ENCODE data around the gene DNAJC18. TPM values are rescaled to one million over a fixed set of nuclear protein-coding genes. Genes with fewer than 3 reads are reported as not detected.

DNAJC18 gene
- total and polyA plus RNA-seq, 2 experiments from 2014 or later: 13.4 to 18.9 TPM

DNA sequence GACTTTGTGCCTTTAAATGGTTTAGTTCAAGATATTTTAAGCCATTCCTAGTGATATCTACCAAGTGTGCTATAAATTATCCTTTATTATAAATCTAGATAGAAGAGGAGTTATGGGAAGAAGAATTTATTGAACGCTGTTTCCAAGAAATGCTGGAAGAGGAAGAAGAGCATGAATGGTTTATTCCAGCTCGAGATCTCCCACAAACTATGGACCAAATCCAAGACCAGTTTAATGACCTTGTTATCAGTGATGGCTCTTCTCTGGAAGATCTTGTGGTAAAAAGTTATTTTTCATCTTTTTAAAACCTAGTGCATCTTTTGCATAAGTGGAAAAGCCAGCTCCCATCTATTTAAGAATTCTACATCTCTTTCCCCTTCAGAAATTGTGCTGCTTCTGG lies 74.9 kb downstream of the DNAJC18 start (continued):
- no peak for TF ChIP-seq NANOG (IDR thresholded peaks at IDR 0.05; ENCODE audit: borderline replicate concordance)
- no peak for TF ChIP-seq ZNF331 (CRISPR knock-in tag; IDR thresholded peaks at IDR 0.05; ENCODE audit: low read depth)

DNA sequence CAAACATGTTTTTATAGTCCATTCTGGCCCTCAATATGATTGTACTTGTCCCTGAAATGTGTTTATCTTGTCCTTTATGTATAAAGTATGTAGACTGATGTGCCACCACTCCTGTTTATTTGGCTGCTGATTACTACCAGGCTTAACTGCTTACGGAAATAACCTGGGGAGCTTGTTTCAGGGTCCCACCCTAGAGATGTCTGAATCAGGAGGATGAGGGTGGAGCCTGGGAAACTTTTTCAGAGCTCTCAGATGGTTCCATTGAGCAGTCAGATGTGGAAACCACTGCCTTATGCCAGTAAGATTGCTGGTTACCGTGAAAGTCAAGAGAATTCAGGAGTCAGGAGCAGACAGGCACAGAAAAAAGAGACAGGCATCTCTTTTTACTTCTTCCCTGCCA lies 75.4 kb downstream of the DNAJC18 start:
- Mint-ChIP-seq H3K4me1 (no peaks in the 10 kb centered on the region), H3K27me3 (ENCODE audit: insufficient read depth, low read depth, poor library complexity) (peaks cover 3% of the 10 kb centered on the region), H3K36me3 (ENCODE audit: low read depth) (peaks cover 56% of the 10 kb centered on the region), H3K27ac (no peak overlapping the region), H3K4me3 (no peak overlapping the region), H3K9me3 (no peaks in the 10 kb centered on the region)
- Histone ChIP-seq H3F3A (replicated peaks; ENCODE audit: low read depth) (0 out of 2 replicates have a peak, but pooled peaks cover 8% of the 10 kb centered on the region), H3K4me3 (no peak overlapping the region), H3K36me3 (ENCODE audit: insufficient read depth) (peaks cover 47% of the 10 kb centered on the region), H4K20me1 (replicated peaks; ENCODE audit: insufficient read depth) (peaks cover 69% of the 10 kb centered on the region), H3K27me3 (ENCODE audit: insufficient read depth) (no peaks in the 10 kb centered on the region), H3K4me1 (ENCODE audit: insufficient read depth) (no peaks in the 10 kb centered on the region), H3K27ac (ENCODE audit: low read depth) (peak overlapping the region; percentile 7; the same call in 1 of the 2 replicates), H2AFZ (no peak overlapping the region), H3K79me2 (replicated peaks; ENCODE audit: insufficient read depth) (peaks cover 61% of the 10 kb centered on the region), H3K9me2 (ENCODE audit: insufficient read depth) (no peaks in the 10 kb centered on the region), H3K4me2 (no peak overlapping the region)
- TF ChIP-seq CREB1 (CRISPR knock-in tag; IDR thresholded peaks at IDR 0.05; ENCODE audit: low read depth): no peak
- TF ChIP-seq ZNF331 (CRISPR knock-in tag; IDR thresholded peaks at IDR 0.05; ENCODE audit: low read depth): no peak
- DNase-seq (ENCODE audit: low spot score) (no peak), ATAC-seq (no peak)

DNA sequence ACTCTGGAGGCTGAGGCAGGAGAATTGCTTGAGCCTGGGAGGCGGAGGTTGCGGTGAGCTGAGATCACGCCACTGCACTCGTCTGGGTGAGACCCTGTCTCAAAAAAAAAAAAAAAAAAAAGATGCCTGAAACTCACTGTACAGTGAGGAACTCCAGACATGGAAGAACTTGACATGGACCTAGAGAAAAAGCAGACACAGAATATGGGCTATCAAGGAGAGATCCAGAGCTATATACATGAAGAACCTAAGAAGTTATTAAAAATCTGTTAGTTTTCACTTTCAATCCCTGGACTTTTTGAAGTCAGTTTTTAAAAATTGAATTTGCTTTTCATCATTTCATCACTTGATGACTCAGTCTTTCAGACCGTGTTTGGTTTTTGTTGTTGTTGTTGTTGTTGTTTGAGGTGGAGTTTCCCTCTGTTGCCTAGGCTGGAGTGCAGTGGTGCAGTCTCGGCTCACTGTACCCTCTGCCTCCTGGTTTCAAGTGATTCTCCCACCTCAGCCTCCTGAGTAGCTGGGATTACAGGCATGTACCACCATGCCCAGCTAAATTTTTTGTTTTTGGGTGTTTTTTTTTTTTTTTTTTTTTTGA lies 77.4 kb downstream of the DNAJC18 start:
- peaks cover 3% of the 10 kb centered on the region for H3K27me3 Mint-ChIP-seq (ENCODE audit: insufficient read depth, low read depth, poor library complexity)
- ATAC-seq (no peak), DNase-seq (ENCODE audit: low spot score) (no peak)
- Histone ChIP-seq H3F3A (replicated peaks; ENCODE audit: low read depth) (0 out of 2 replicates have a peak, but pooled peaks cover 10% of the 10 kb centered on the region), H3K27me3 (ENCODE audit: insufficient read depth) (no peaks in the 10 kb centered on the region), H4K20me1 (replicated peaks; ENCODE audit: insufficient read depth) (peaks cover 82% of the 10 kb centered on the region), H3K9me2 (ENCODE audit: insufficient read depth) (no peaks in the 10 kb centered on the region), H3K36me3 (ENCODE audit: insufficient read depth) (peaks cover 29% of the 10 kb centered on the region), H3K4me1 (ENCODE audit: insufficient read depth) (no peaks in the 10 kb centered on the region), H3K27ac (ENCODE audit: low read depth) (peak overlapping the region; percentile 15; the same call in 1 of the 2 replicates), H3K4me2 (no peak overlapping the region), H3K79me2 (replicated peaks; ENCODE audit: insufficient read depth) (peaks cover 81% of the 10 kb centered on the region), H3K4me3 (no peak overlapping the region), H2AFZ (no peak overlapping the region)
- H3K4me3 Mint-ChIP-seq: no peak overlapping the region
- H3K36me3 Mint-ChIP-seq (ENCODE audit: low read depth): peaks cover 48% of the 10 kb centered on the region
- H3K4me1 Mint-ChIP-seq: no peaks in the 10 kb centered on the region
- H3K9me3 Mint-ChIP-seq: no peaks in the 10 kb centered on the region
- H3K27ac Mint-ChIP-seq: no peak overlapping the region
- TF ChIP-seq ZNF114 (CRISPR knock-in tag; IDR thresholded peaks at IDR 0.05): no peak
- TF ChIP-seq ZNF331 (CRISPR knock-in tag; IDR thresholded peaks at IDR 0.05; ENCODE audit: low read depth): no peak
- TF ChIP-seq STAT1 (IDR thresholded peaks at IDR 0.05; ENCODE audit: unreplicated experiment): no peak
- no peak for TF ChIP-seq POLR2AphosphoS5 (IDR thresholded peaks at IDR 0.05; ENCODE audit: low read depth)
- TF ChIP-seq, protein P1, sequence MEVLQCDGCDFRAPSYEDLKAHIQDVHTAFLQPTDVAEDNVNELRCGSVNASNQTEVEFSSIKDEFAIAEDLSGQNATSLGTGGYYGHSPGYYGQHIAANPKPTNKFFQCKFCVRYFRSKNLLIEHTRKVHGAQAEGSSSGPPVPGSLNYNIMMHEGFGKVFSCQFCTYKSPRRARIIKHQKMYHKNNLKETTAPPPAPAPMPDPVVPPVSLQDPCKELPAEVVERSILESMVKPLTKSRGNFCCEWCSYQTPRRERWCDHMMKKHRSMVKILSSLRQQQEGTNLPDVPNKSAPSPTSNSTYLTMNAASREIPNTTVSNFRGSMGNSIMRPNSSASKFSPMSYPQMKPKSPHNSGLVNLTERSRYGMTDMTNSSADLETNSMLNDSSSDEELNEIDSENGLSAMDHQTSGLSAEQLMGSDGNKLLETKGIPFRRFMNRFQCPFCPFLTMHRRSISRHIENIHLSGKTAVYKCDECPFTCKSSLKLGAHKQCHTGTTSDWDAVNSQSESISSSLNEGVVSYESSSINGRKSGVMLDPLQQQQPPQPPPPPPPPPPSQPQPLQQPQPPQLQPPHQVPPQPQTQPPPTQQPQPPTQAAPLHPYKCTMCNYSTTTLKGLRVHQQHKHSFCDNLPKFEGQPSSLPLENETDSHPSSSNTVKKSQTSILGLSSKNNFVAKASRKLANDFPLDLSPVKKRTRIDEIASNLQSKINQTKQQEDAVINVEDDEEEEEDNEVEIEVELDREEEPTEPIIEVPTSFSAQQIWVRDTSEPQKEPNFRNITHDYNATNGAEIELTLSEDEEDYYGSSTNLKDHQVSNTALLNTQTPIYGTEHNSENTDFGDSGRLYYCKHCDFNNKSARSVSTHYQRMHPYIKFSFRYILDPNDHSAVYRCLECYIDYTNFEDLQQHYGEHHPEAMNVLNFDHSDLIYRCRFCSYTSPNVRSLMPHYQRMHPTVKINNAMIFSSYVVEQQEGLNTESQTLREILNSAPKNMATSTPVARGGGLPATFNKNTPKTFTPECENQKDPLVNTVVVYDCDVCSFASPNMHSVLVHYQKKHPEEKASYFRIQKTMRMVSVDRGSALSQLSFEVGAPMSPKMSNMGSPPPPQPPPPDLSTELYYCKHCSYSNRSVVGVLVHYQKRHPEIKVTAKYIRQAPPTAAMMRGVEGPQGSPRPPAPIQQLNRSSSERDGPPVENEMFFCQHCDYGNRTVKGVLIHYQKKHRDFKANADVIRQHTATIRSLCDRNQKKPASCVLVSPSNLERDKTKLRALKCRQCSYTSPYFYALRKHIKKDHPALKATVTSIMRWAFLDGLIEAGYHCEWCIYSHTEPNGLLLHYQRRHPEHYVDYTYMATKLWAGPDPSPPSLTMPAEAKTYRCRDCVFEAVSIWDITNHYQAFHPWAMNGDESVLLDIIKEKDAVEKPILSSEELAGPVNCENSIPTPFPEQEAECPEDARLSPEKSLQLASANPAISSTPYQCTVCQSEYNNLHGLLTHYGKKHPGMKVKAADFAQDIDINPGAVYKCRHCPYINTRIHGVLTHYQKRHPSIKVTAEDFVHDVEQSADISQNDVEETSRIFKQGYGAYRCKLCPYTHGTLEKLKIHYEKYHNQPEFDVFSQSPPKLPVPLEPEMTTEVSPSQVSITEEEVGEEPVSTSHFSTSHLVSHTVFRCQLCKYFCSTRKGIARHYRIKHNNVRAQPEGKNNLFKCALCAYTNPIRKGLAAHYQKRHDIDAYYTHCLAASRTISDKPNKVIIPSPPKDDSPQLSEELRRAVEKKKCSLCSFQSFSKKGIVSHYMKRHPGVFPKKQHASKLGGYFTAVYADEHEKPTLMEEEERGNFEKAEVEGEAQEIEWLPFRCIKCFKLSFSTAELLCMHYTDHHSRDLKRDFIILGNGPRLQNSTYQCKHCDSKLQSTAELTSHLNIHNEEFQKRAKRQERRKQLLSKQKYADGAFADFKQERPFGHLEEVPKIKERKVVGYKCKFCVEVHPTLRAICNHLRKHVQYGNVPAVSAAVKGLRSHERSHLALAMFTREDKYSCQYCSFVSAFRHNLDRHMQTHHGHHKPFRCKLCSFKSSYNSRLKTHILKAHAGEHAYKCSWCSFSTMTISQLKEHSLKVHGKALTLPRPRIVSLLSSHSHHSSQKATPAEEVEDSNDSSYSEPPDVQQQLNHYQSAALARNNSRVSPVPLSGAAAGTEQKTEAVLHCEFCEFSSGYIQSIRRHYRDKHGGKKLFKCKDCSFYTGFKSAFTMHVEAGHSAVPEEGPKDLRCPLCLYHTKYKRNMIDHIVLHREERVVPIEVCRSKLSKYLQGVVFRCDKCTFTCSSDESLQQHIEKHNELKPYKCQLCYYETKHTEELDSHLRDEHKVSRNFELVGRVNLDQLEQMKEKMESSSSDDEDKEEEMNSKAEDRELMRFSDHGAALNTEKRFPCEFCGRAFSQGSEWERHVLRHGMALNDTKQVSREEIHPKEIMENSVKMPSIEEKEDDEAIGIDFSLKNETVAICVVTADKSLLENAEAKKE (CRISPR knock-in tag; IDR thresholded peaks at IDR 0.05): no peak
- TF ChIP-seq CREB1 (CRISPR knock-in tag; IDR thresholded peaks at IDR 0.05; ENCODE audit: low read depth): no peak
- no peak for TF ChIP-seq EZH2phosphoT487 (IDR thresholded peaks at IDR 0.05; ENCODE audit: unreplicated experiment)
- no peak for TF ChIP-seq EZH2 (IDR thresholded peaks at IDR 0.05; ENCODE audit: low read depth, unreplicated experiment)
- no peak for TF ChIP-seq NANOG (IDR thresholded peaks at IDR 0.05; ENCODE audit: borderline replicate concordance)
- TF ChIP-seq, protein P2, sequence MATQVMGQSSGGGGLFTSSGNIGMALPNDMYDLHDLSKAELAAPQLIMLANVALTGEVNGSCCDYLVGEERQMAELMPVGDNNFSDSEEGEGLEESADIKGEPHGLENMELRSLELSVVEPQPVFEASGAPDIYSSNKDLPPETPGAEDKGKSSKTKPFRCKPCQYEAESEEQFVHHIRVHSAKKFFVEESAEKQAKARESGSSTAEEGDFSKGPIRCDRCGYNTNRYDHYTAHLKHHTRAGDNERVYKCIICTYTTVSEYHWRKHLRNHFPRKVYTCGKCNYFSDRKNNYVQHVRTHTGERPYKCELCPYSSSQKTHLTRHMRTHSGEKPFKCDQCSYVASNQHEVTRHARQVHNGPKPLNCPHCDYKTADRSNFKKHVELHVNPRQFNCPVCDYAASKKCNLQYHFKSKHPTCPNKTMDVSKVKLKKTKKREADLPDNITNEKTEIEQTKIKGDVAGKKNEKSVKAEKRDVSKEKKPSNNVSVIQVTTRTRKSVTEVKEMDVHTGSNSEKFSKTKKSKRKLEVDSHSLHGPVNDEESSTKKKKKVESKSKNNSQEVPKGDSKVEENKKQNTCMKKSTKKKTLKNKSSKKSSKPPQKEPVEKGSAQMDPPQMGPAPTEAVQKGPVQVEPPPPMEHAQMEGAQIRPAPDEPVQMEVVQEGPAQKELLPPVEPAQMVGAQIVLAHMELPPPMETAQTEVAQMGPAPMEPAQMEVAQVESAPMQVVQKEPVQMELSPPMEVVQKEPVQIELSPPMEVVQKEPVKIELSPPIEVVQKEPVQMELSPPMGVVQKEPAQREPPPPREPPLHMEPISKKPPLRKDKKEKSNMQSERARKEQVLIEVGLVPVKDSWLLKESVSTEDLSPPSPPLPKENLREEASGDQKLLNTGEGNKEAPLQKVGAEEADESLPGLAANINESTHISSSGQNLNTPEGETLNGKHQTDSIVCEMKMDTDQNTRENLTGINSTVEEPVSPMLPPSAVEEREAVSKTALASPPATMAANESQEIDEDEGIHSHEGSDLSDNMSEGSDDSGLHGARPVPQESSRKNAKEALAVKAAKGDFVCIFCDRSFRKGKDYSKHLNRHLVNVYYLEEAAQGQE (IDR thresholded peaks at IDR 0.05; ENCODE audit: unreplicated experiment): no peak
